HepG2 (cell line): Measurements from ENCODE around the gene SMOC1. TPM values are rescaled to one million over a fixed set of nuclear protein-coding genes. Genes with fewer than 3 reads are reported as not detected.

Source experiments
- DRAP1 ChIP-seq: IDR thresholded peaks from 2 replicates; pipeline ENCODE4 v1.6.1; 2016; ENCODE audit warnings: missing genetic modification reagents, missing compliant biosample characterization
- HNF1B ChIP-seq: sonication (generic); formaldehyde crosslinking; IDR thresholded peaks from 2 replicates; pipeline ENCODE4 v1.5.1; 2020; ENCODE audit warnings: mild to moderate bottlenecking, moderate library complexity, missing genetic modification reagents
- IRF1 ChIP-seq: sonication (generic); formaldehyde crosslinking; IDR thresholded peaks from 2 replicates; pipeline ENCODE4 v1.4.0; 2020; ENCODE audit warnings: low read depth, mild to moderate bottlenecking, missing genetic modification reagents
- RARA ChIP-seq: IDR thresholded peaks from 2 replicates; pipeline ENCODE4 v1.6.1; 2016; ENCODE audit warnings: missing genetic modification reagents, missing compliant biosample characterization
- ZFY ChIP-seq: sonication (generic); formaldehyde crosslinking; IDR thresholded peaks from 2 replicates; pipeline ENCODE4 v1.4.0; 2020; ENCODE audit warnings: missing genetic modification reagents
- ZFYVE20 ChIP-seq: sonication (generic); formaldehyde crosslinking; IDR thresholded peaks from 2 replicates; pipeline ENCODE4 v1.8.0; 2023; ENCODE audit warnings: low read depth, mild to moderate bottlenecking, moderate library complexity, missing genetic modification reagents, borderline replicate concordance
- ZNF234 ChIP-seq: sonication (generic); formaldehyde crosslinking; conservative IDR thresholded peaks from 2 replicates; pipeline ENCODE4 v1.5.1; 2020; ENCODE audit warnings: mild to moderate bottlenecking, missing genetic modification reagents
- ZNF33A ChIP-seq: sonication (generic); formaldehyde crosslinking; IDR thresholded peaks from 2 replicates; pipeline ENCODE4 v1.5.1; 2020; ENCODE audit warnings: missing genetic modification reagents, mild to moderate bottlenecking, moderate library complexity, borderline replicate concordance
- ZNF354B ChIP-seq: sonication (generic); formaldehyde crosslinking; IDR thresholded peaks from 2 replicates; pipeline ENCODE4 v1.8.0; 2022; ENCODE audit warnings: mild to moderate bottlenecking, missing genetic modification reagents
- ZNF451 ChIP-seq: sonication (generic); formaldehyde crosslinking; IDR thresholded peaks from 2 replicates; pipeline ENCODE4 v1.5.0; 2020; ENCODE audit warnings: mild to moderate bottlenecking, missing genetic modification reagents
- ZNF562 ChIP-seq: sonication (generic); formaldehyde crosslinking; IDR thresholded peaks from 2 replicates; pipeline ENCODE4 v1.8.0; 2022; ENCODE audit warnings: missing genetic modification reagents, borderline replicate concordance
- ZNF597 ChIP-seq: sonication (generic); formaldehyde crosslinking; IDR thresholded peaks from 2 replicates; pipeline ENCODE4 v1.5.0; 2020; ENCODE audit warnings: missing genetic modification reagents
- ZNF713 ChIP-seq: sonication (generic); formaldehyde crosslinking; IDR thresholded peaks from 2 replicates; pipeline ENCODE4 v1.4.0; 2020; ENCODE audit warnings: mild to moderate bottlenecking, missing genetic modification reagents
- polyA plus RNA-seq, 8 experiments: library from polyadenylated mRNA; depleted of rRNA in 3 of 8; stranded (reverse) in 7 of 8; unstranded in 1 of 8; fragments of >200 nt; fragmentation: Illumina TruSeq in 4 of 8; extraction: Trizol in 4 of 8; gene quantifications; 2 replicates each; pipeline versions ENCODE4 v1.2.1 to v1.2.3, GENCODE V29; 2011 to 2016; ENCODE audit warnings: low read depth in 4 of 8, missing spikeins in 1 of 8, mixed read lengths in 1 of 8; ENCODE audit not compliant: insufficient read depth in 1 of 8
- total RNA-seq, 5 experiments: library from RNA; depleted of rRNA; stranded (reverse); fragments of >200 nt; fragmentation: Illumina TruSeq; extraction: Trizol; gene quantifications; 2 replicates each; pipeline ENCODE4 v1.2.3, GENCODE V29; 2016; ENCODE audit warnings: low read depth in 1 of 5
- TF ChIP-seq, protein P1 (sequence below): sonication (generic); formaldehyde crosslinking; IDR thresholded peaks from 2 replicates; pipeline ENCODE4 v1.4.0; 2020; ENCODE audit warnings: missing genetic modification reagents, borderline replicate concordance
- TF ChIP-seq, protein P2 (sequence below): sonication (generic); formaldehyde crosslinking; IDR thresholded peaks from 2 replicates; pipeline ENCODE4 v1.8.1; 2022; ENCODE audit warnings: low read depth, mild to moderate bottlenecking, missing genetic modification reagents
- TF ChIP-seq, protein P3 (sequence below): IDR thresholded peaks from 2 replicates; pipeline ENCODE4 v1.6.1; 2012; ENCODE audit warnings: inconsistent platforms
- TF ChIP-seq, protein P4 (sequence below): sonication (generic); formaldehyde crosslinking; IDR thresholded peaks from 2 replicates; pipeline ENCODE4 v1.9.0; 2022; ENCODE audit warnings: missing genetic modification reagents, mild to moderate bottlenecking, borderline replicate concordance

Gene SMOC1
- total and polyA plus RNA-seq, 2 of the 13 experiments (the other 11 are each of a cell fraction or from before 2014, with no cell fraction given): 17.8 to 35.6 TPM

DNA sequence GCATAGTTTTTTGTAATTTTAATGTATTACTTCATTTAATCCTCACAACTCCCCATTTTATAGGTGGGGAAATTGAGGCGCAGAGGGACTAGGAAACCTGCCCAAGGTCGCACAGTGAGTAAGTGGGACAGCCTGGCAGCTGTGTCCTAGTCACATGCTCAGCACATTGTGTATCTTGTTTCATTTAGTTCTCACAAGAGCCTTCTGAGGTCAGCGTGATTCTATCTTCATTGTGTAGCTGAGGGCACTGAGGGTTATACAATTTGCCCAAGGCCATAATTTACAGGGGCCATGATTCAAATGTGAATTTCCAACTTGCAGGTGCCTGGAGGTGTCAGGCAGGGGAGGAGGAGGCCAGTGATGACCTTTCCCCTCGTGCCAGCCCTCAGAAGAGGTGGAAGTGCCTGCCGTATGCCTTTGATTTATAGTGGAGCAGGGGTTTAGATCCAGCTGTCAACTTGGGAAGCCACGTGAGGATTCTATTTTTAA, 30.3 kb upstream of the SMOC1 start (continued):
- TF ChIP-seq ZNF234: no peak
- TF ChIP-seq ZNF354B (CRISPR knock-in tag): no peak
- TF ChIP-seq ZNF33A (CRISPR knock-in tag): no peak
- TF ChIP-seq DRAP1 (CRISPR knock-in tag): no peak
- TF ChIP-seq, protein P1, sequence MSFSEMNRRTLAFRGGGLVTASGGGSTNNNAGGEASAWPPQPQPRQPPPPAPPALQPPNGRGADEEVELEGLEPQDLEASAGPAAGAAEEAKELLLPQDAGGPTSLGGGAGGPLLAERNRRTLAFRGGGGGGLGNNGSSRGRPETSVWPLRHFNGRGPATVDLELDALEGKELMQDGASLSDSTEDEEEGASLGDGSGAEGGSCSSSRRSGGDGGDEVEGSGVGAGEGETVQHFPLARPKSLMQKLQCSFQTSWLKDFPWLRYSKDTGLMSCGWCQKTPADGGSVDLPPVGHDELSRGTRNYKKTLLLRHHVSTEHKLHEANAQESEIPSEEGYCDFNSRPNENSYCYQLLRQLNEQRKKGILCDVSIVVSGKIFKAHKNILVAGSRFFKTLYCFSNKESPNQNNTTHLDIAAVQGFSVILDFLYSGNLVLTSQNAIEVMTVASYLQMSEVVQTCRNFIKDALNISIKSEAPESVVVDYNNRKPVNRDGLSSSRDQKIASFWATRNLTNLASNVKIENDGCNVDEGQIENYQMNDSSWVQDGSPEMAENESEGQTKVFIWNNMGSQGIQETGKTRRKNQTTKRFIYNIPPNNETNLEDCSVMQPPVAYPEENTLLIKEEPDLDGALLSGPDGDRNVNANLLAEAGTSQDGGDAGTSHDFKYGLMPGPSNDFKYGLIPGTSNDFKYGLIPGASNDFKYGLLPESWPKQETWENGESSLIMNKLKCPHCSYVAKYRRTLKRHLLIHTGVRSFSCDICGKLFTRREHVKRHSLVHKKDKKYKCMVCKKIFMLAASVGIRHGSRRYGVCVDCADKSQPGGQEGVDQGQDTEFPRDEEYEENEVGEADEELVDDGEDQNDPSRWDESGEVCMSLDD: no peak
- no peak for TF ChIP-seq ZFYVE20 (CRISPR knock-in tag)
- TF ChIP-seq, protein P2, sequence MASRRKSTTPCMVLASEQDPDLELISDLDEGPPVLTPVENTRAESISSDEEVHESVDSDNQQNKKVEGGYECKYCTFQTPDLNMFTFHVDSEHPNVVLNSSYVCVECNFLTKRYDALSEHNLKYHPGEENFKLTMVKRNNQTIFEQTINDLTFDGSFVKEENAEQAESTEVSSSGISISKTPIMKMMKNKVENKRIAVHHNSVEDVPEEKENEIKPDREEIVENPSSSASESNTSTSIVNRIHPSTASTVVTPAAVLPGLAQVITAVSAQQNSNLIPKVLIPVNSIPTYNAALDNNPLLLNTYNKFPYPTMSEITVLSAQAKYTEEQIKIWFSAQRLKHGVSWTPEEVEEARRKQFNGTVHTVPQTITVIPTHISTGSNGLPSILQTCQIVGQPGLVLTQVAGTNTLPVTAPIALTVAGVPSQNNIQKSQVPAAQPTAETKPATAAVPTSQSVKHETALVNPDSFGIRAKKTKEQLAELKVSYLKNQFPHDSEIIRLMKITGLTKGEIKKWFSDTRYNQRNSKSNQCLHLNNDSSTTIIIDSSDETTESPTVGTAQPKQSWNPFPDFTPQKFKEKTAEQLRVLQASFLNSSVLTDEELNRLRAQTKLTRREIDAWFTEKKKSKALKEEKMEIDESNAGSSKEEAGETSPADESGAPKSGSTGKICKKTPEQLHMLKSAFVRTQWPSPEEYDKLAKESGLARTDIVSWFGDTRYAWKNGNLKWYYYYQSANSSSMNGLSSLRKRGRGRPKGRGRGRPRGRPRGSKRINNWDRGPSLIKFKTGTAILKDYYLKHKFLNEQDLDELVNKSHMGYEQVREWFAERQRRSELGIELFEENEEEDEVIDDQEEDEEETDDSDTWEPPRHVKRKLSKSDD (CRISPR knock-in tag): no peak
- peak; percentile 32; the same call in 1 of the 2 replicates for TF ChIP-seq RARA (CRISPR knock-in tag)
- TF ChIP-seq ZNF451: no peak
- TF ChIP-seq ZNF562 (CRISPR knock-in tag): no peak
- TF ChIP-seq, protein P3, sequence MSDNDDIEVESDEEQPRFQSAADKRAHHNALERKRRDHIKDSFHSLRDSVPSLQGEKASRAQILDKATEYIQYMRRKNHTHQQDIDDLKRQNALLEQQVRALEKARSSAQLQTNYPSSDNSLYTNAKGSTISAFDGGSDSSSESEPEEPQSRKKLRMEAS: peak; percentile 76
- TF ChIP-seq IRF1: no peak
- TF ChIP-seq ZNF597 (CRISPR knock-in tag): no peak
- TF ChIP-seq, protein P4, sequence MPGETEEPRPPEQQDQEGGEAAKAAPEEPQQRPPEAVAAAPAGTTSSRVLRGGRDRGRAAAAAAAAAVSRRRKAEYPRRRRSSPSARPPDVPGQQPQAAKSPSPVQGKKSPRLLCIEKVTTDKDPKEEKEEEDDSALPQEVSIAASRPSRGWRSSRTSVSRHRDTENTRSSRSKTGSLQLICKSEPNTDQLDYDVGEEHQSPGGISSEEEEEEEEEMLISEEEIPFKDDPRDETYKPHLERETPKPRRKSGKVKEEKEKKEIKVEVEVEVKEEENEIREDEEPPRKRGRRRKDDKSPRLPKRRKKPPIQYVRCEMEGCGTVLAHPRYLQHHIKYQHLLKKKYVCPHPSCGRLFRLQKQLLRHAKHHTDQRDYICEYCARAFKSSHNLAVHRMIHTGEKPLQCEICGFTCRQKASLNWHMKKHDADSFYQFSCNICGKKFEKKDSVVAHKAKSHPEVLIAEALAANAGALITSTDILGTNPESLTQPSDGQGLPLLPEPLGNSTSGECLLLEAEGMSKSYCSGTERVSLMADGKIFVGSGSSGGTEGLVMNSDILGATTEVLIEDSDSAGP (CRISPR knock-in tag): no peak
- TF ChIP-seq HNF1B (CRISPR knock-in tag): no peak
- TF ChIP-seq ZFY: no peak
- TF ChIP-seq ZNF713 (CRISPR knock-in tag): no peak
